Esophagus squamous epithelium (tissue), 4 donors: ENCODE data around the gene MAP6D1.

Experiments
- POLR2A ChIP-seq, 4 donors: fragments of 450-650 bp; IDR thresholded peaks; one replicate each; pipeline ENCODE4 v1.6.1; 2017; ENCODE audit warnings: antibody characterized with exemption in 4 of 4, mild to moderate bottlenecking in 4 of 4, moderate library complexity in 3 of 4
- TF ChIP-seq, protein P1 (sequence below), 6 experiments: fragments of 450-650 bp in 4 of 6; fragments of 200-600 bp in 2 of 6; sonication (generic) in 2 of 6; IDR thresholded peaks; one replicate each; pipeline ENCODE4 v1.5.1; 2016 to 2019; ENCODE audit warnings: antibody characterized with exemption in 6 of 6, mild to moderate bottlenecking in 4 of 6, moderate library complexity in 4 of 6

DNA sequence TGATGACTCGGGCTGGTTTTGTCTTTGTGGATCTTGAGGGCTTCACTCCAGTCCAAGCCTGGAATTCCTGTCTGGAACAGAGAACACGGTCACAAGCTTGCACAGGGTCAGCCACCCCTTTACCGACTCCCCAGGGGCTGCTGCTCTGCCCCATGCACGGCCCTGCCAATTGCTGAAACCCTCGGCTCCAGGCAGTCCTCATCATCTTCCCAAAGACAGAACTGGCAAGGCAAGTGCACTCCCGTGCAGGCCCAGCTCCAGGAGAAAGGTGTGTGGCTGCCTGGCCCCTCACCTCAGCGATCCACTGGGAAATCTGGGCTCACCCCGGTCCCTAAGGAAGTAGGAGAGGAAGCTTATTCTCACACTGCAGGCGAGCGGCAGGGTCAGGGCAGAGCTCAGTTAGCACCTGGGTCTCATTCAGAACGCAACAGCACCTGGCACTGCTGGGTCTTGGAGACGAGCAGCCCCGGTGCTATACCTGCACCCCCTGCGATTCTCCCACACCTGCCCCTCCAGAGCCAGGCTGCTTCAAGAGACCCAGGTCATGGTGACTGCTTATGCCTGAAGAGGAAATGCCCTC lies 7.2 kb downstream of the MAP6D1 start:
- TF ChIP-seq POLR2A (IDR thresholded peaks at IDR 0.05) = no peak
- TF ChIP-seq, protein P1, sequence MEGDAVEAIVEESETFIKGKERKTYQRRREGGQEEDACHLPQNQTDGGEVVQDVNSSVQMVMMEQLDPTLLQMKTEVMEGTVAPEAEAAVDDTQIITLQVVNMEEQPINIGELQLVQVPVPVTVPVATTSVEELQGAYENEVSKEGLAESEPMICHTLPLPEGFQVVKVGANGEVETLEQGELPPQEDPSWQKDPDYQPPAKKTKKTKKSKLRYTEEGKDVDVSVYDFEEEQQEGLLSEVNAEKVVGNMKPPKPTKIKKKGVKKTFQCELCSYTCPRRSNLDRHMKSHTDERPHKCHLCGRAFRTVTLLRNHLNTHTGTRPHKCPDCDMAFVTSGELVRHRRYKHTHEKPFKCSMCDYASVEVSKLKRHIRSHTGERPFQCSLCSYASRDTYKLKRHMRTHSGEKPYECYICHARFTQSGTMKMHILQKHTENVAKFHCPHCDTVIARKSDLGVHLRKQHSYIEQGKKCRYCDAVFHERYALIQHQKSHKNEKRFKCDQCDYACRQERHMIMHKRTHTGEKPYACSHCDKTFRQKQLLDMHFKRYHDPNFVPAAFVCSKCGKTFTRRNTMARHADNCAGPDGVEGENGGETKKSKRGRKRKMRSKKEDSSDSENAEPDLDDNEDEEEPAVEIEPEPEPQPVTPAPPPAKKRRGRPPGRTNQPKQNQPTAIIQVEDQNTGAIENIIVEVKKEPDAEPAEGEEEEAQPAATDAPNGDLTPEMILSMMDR (IDR thresholded peaks at IDR 0.05) = no peak
